Effector CD4-positive, alpha-beta T cell (primary cell): ENCODE measurements around the gene SLC7A4.
"Not testable (repeated sequence)": the region's sequence is repeated elsewhere in the genome, so short reads cannot be mapped to it uniquely, and the experiment has no call there.

ENCODE experiments used
- DNase-seq: peaks from one replicate; pipeline ENCODE4 v3.0.0-alpha.2; 2020

SLC7A4 gene

GRCh38 chr22:21042978-21043859, 10.9 kb upstream of the SLC7A4 start:
- DNase-seq = no peak

- DNase-seq = no peak
Measured at GRCh38 chr22:21041937-21042336, 9.6 kb upstream of the SLC7A4 start.

- DNase-seq = not testable (repeated sequence)
Measured at GRCh38 chr22:21039158-21039557, 6.8 kb upstream of the SLC7A4 start.

GRCh38 chr22:21038405-21038804, 6.0 kb upstream of the SLC7A4 start:
- no peak for DNase-seq

- DNase-seq = no peak
Measured at GRCh38 chr22:21034989-21035388, 2.6 kb upstream of the SLC7A4 start.

- no peak for DNase-seq
Measured at GRCh38 chr22:21033895-21034294, 1.5 kb upstream of the SLC7A4 start.

GRCh38 chr22:21032868-21033688, 717 bp upstream of the SLC7A4 start:
- DNase-seq = no peak

GRCh38 chr22:21031545-21032036, 770 bp downstream of the SLC7A4 start:
- DNase-seq = no peak

- no peak for DNase-seq
Measured at GRCh38 chr22:21030621-21031544, 1.5 kb downstream of the SLC7A4 start.

- DNase-seq = no peak
Measured at GRCh38 chr22:21030032-21030431, 2.3 kb downstream of the SLC7A4 start.

GRCh38 chr22:21029486-21030025, 2.8 kb downstream of the SLC7A4 start:
- no peak for DNase-seq

- DNase-seq = no peak
Measured at GRCh38 chr22:21028277-21029251, 3.8 kb downstream of the SLC7A4 start.

- DNase-seq = no peak
Measured at GRCh38 chr22:21026783-21027692, 5.3 kb downstream of the SLC7A4 start.

GRCh38 chr22:21025763-21026755, 6.3 kb downstream of the SLC7A4 start:
- no peak for DNase-seq

- DNase-seq = no peak
Measured at GRCh38 chr22:21025266-21025665, 7.1 kb downstream of the SLC7A4 start.

- DNase-seq = no peak
Measured at GRCh38 chr22:21022955-21023614, 9.3 kb downstream of the SLC7A4 start.

- no peak for DNase-seq
Measured at GRCh38 chr22:21022507-21022906, 9.9 kb downstream of the SLC7A4 start.
